ENCODE measurements around the gene SEC24D.

SEC24D gene

DNA sequence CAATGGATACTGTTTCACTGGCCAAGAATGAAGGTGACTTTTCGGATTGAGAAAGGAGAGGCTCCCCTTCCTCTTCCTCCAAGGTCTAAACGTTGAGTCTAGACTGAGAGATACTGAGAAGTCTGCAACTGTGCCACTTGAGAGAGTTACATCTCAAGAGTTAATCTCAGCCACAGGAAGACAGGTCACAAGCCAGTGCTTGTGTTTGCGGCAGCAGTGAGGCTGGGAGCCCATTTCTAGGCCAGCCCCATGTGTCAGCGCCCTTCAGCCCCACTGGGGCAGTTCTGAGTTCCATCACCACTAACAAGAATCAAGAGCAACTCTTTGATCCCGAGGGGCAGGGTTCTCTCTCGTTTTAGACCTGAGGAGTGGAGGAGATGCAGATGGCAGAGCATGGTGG lies 7.3 kb upstream of the SEC24D start:
- no peak overlapping the region for H3K4me3 ChIP-seq (ENCODE audit: low read depth, low read length)
- TF ChIP-seq, protein P1, sequence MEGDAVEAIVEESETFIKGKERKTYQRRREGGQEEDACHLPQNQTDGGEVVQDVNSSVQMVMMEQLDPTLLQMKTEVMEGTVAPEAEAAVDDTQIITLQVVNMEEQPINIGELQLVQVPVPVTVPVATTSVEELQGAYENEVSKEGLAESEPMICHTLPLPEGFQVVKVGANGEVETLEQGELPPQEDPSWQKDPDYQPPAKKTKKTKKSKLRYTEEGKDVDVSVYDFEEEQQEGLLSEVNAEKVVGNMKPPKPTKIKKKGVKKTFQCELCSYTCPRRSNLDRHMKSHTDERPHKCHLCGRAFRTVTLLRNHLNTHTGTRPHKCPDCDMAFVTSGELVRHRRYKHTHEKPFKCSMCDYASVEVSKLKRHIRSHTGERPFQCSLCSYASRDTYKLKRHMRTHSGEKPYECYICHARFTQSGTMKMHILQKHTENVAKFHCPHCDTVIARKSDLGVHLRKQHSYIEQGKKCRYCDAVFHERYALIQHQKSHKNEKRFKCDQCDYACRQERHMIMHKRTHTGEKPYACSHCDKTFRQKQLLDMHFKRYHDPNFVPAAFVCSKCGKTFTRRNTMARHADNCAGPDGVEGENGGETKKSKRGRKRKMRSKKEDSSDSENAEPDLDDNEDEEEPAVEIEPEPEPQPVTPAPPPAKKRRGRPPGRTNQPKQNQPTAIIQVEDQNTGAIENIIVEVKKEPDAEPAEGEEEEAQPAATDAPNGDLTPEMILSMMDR (IDR thresholded peaks at IDR 0.05; ENCODE audit: borderline replicate concordance, insufficient read depth, low read depth, low read length), result no peak

GRCh38 chr4:118842055-118842454 lies 6.1 kb upstream of the SEC24D start:
- TF ChIP-seq, protein P1 (IDR thresholded peaks at IDR 0.05; ENCODE audit: borderline replicate concordance, insufficient read depth, low read depth, low read length), result no peak
- no peak overlapping the region for H3K4me3 ChIP-seq (ENCODE audit: low read depth, low read length)

DNA sequence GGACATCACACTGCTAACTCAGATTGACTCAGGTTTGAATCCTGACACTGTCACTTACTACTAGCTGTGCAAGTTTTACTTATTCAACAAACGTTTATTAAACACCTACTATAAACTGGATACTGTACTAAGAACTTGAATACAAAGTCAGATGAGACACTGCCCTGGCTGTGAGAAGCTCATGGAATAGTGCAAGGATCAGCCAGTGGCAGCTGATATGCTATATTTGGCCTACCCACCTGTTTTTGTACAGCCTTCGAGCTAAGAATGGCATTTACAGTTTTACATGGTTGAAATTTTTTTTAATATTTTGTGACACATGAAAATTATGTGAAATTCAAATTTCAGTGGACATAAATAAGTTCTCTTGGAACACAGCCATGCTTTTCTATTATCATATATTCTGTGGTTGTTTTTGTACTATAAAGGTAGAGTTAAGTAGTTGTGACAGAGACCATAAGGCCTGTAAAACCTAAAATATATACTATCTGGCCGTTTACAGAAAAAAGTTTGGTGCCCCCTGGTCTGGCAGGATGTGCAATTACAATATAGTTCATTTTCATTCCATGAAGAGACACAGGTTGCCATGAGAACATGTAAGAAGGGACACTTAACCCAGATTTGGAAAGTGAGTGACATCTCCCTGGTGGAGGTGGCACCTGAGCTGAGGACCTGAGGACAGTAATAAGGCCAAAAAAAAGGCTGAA lies 3.4 kb upstream of the SEC24D start:
- no peak overlapping the region for H3K4me3 ChIP-seq (ENCODE audit: low read depth, low read length)
- TF ChIP-seq, protein P1 (IDR thresholded peaks at IDR 0.05; ENCODE audit: borderline replicate concordance, insufficient read depth, low read depth, low read length), result no peak

GRCh38 chr4:118837121-118837507 lies 1.2 kb upstream of the SEC24D start:
- H3K4me3 ChIP-seq (ENCODE audit: low read depth, low read length), result no peak overlapping the region
- TF ChIP-seq, protein P1 (IDR thresholded peaks at IDR 0.05; ENCODE audit: borderline replicate concordance, insufficient read depth, low read depth, low read length), result no peak

- TF ChIP-seq, protein P1 (IDR thresholded peaks at IDR 0.05; ENCODE audit: borderline replicate concordance, insufficient read depth, low read depth, low read length), result no peak
- H3K4me3 ChIP-seq (ENCODE audit: low read depth, low read length), result peak overlapping the region; percentile 98
Observed at GRCh38 chr4:118836301-118837120, 585 bp upstream of the SEC24D start.

DNA sequence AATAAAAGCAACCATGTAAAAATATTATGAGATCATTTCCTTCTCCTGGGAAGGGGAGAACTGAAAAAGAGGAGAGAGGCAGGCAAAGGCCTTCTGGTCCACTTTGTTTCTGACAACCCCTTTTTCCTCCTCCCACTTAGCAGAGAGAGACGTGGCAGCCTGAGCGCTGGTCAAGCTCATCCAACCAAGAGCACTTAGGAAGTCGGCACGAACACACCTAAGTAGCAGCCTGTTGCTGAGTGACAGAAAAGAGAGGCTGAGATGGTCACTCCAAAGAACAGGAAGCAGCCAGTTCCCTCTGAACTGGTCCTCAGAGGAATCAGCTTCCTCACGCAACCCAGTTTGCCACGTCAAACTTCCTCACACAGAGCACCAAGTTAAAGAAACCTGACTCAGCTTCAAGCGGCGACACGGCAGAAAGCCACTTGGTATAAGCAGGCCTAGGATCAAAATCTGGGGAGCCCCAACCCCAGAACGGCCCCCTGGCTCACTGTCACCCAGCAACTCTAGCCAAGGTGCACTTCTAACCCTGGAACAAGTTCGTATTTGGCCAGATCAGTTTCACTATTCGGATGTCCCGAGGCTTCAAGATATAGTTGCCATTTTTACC lies 861 bp downstream of the SEC24D start:
- peak overlapping the region; percentile 98 for H3K4me3 ChIP-seq (ENCODE audit: low read depth, low read length)
- TF ChIP-seq, protein P1 (IDR thresholded peaks at IDR 0.05; ENCODE audit: borderline replicate concordance, insufficient read depth, low read depth, low read length), result no peak

Measured in GM12875 (cell line).